ENCODE data around the gene MKI67.

- TF ChIP-seq EZH2 (IDR thresholded peaks at IDR 0.05; ENCODE audit: low read length) (no peak), CTCF (optimal IDR thresholded peaks at IDR 0.05 in 1 of 3, IDR thresholded peaks at IDR 0.05 in 1 of 3, conservative IDR thresholded peaks at IDR 0.05 in 1 of 3; ENCODE audit: extremely low read depth in 1 of 3, insufficient read depth in 2 of 3, low read length in 3 of 3) (no peak)
Observed at GRCh38 chr10:128071417-128071782, 54.8 kb downstream of the MKI67 start.
